ENCODE data around the gene SNX5. TPM values are rescaled to one million over a fixed set of nuclear protein-coding genes. Genes with fewer than 3 reads are reported as not detected.

Gene SNX5
- total RNA-seq, 1 donor from 2014 or later: 133 TPM

DNA sequence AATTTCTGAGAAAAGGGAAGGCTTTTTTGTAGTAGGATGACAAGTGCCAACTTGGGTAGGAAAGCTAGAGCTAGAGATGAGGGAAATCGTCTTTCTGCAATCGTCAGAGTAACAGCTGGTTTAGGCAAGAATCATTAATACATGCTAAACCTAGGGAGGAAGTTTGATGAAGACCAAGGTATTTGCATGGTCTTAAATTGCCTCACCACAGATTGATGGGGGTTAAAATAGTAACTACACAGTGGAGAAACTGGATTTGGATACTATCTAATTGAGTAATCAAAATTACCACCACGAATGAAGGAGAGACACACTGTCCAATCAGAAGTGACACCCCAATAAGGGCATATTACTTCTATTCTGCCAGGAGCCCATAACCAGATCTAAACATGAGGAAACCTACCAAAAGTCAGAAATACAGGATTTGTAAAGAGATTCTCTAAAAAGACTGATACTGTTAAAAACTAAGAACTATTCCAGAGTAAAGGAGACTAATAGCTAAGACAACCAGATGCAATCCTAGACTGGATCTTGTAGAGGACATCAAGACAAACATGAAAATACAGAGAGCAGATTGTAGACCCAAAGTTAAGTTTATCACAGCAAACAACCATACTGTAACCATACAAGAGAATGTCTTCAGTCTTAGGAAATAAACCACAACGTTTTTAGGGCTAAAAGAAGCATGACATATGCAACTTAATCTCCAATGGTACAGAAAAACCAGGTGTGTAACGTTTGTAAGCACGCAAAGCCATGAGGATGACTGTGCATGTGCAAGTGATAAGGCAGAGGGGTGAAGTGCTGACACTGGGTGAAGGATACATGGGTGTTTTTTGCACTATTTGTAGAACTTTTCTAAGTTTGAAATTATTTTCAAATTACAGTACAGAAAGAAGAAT is 21.8 kb downstream of the SNX5 start:
- TF ChIP-seq CTCF (IDR thresholded peaks at IDR 0.05; ENCODE audit: unreplicated experiment): no peak
- H3K9me3 Mint-ChIP-seq: no peaks in the 10 kb centered on the region
- H3K4me3 Mint-ChIP-seq: no peak overlapping the region
- DNase-seq (ENCODE audit: low spot score in 2 of 2, unreplicated experiment in 2 of 2): no peak
- H3K36me3 Mint-ChIP-seq: peaks cover 58% of the 10 kb centered on the region
- H3K27ac Mint-ChIP-seq: no peak overlapping the region
- no peaks in the 10 kb centered on the region for H3K27me3 Mint-ChIP-seq (ENCODE audit: low read depth)
- H3K4me1 Mint-ChIP-seq: no peaks in the 10 kb centered on the region

DNA sequence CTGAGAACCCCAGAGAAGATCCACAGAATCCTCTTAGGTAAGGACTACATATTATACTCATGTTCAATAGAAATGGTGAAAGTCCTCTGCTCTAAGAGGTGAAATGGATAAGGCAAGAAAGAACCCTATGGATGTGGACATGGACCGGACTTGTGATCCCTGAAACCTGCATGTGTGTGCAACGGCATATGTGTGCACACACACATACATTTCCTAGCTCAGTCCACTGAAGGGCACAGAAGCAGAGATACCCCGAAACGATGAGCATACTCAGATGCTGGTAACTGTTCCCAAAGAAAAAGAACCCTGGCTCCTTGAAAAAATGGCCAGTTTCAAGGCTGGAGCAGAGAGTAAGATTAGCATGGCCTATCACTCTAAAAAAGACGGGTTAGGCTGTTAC is 22.6 kb downstream of the SNX5 start:
- no peaks in the 10 kb centered on the region for H3K27me3 Mint-ChIP-seq (ENCODE audit: low read depth)
- no peak overlapping the region for H3K27ac Mint-ChIP-seq
- peaks cover 56% of the 10 kb centered on the region for H3K36me3 Mint-ChIP-seq
- no peak for DNase-seq (ENCODE audit: low spot score in 2 of 2, unreplicated experiment in 2 of 2)
- H3K4me1 Mint-ChIP-seq: no peaks in the 10 kb centered on the region
- no peaks in the 10 kb centered on the region for H3K9me3 Mint-ChIP-seq
- H3K4me3 Mint-ChIP-seq: no peak overlapping the region
- no peak for TF ChIP-seq CTCF (IDR thresholded peaks at IDR 0.05; ENCODE audit: unreplicated experiment)

- Mint-ChIP-seq H3K9me3 (no peaks in the 10 kb centered on the region), H3K27ac (no peak overlapping the region), H3K4me1 (no peaks in the 10 kb centered on the region), H3K27me3 (ENCODE audit: low read depth) (no peaks in the 10 kb centered on the region), H3K4me3 (no peak overlapping the region), H3K36me3 (peaks cover 50% of the 10 kb centered on the region)
- DNase-seq (ENCODE audit: low spot score in 2 of 2, unreplicated experiment in 2 of 2): no peak
- TF ChIP-seq CTCF (IDR thresholded peaks at IDR 0.05; ENCODE audit: unreplicated experiment): no peak
These were observed 23.6 kb downstream of the SNX5 start for GRCh38 chr20:17944854-17945474.

DNA sequence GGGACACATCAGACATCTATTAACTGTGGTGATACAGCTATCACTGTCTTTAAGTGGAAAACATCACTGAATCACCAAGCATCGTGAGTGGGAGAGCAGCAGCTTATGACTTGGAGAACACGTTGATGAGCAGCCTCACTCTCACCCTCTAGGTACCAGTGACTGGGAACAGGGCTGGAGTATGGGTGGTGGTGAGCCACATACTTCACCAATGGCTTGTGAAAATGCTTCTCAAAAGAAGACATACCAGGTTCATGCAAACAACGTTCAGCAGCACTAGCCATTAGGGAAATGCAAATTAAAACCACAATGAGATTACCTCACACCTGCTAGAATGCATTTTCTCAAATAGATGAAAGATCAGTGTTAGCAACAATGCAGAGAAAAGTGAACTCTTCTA is 25.3 kb downstream of the SNX5 start:
- H3K4me3 Mint-ChIP-seq: no peak overlapping the region
- no peak for DNase-seq (ENCODE audit: low spot score in 2 of 2, unreplicated experiment in 2 of 2)
- H3K4me1 Mint-ChIP-seq: peaks cover 5% of the 10 kb centered on the region
- H3K27me3 Mint-ChIP-seq (ENCODE audit: low read depth): no peaks in the 10 kb centered on the region
- H3K36me3 Mint-ChIP-seq: peaks cover 36% of the 10 kb centered on the region
- no peak overlapping the region for H3K27ac Mint-ChIP-seq
- H3K9me3 Mint-ChIP-seq: no peaks in the 10 kb centered on the region
- no peak for TF ChIP-seq CTCF (IDR thresholded peaks at IDR 0.05; ENCODE audit: unreplicated experiment)

DNA sequence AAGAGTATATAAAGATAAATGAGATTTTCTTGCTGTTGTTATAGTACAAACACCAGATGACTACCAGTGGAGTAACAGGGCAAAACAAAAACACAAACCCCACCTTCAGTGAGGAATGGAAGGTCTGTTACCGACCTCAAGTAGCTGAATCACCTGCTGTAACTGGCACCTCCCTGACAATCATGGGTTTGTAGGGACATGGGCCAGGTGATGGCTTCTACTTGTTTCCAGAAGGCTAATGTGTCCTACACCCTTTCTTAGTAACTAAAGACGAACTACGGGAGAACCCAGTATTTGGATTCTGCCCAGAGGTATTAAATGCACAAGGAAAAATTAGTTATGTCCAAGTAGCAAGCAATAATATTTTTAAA is 26.8 kb downstream of the SNX5 start:
- Mint-ChIP-seq H3K4me1 (peaks cover 15% of the 10 kb centered on the region), H3K27ac (no peak overlapping the region), H3K27me3 (ENCODE audit: low read depth) (no peaks in the 10 kb centered on the region), H3K36me3 (peaks cover 28% of the 10 kb centered on the region), H3K4me3 (no peak overlapping the region), H3K9me3 (no peaks in the 10 kb centered on the region)
- no peak for TF ChIP-seq CTCF (IDR thresholded peaks at IDR 0.05; ENCODE audit: unreplicated experiment)
- DNase-seq (ENCODE audit: low spot score in 2 of 2, unreplicated experiment in 2 of 2): no peak

Measured in mesothelial cell of epicardium (in vitro differentiated cells).